OCI-LY7 (cell line): ENCODE results near the gene REPIN1. TPM values are rescaled to one million over a fixed set of nuclear protein-coding genes. Genes with fewer than 3 reads are reported as not detected.

Experiments
- BruUV-seq: library from RNA; stranded (reverse); fragments of 400-500 nt; replicated peaks from 2 replicates; lab custom pipeline; 2021; lab: Mats Ljungman, UMichigan
- CTCF ChIA-PET: fragments of 300-600 bp; sonication (Branson Sonifier 250); formaldehyde crosslinking; loops from one replicate; lab custom pipeline; 2022; ENCODE audit warnings: antibody characterized with exemption; ENCODE audit not compliant: unreplicated experiment; lab: Charles Lee
- POLR2A ChIA-PET: fragments of 300-600 bp; sonication (Branson Sonifier 250); formaldehyde crosslinking; loops from one replicate; lab custom pipeline; 2022; ENCODE audit warnings: antibody characterized with exemption; lab: Charles Lee
- DNase-seq: peaks from one replicate; pipeline ENCODE4 v3.0.0-alpha.2; 2015; ENCODE audit warnings: low spot score
- H2AFZ ChIP-seq: fragments of 200-600 bp; sonication (generic), shearing (Covaris generic); 2 replicates; pipeline ENCODE4 v1.6.1; 2014; ENCODE audit warnings: mild to moderate bottlenecking, antibody characterized with exemption, low read length, moderate library complexity
- H3K27ac ChIP-seq: fragments of 200-600 bp; sonication (generic); 2 replicates; pipeline ENCODE4 v1.5.1; 2014; ENCODE audit warnings: mixed run types, low read depth, mild to moderate bottlenecking, moderate library complexity, low read length, inconsistent platforms; ENCODE audit not compliant: poor library complexity, severe bottlenecking
- H3K36me3 ChIP-seq: fragments of 200-600 bp; sonication (generic); 2 replicates; pipeline ENCODE4 v1.6.1; 2014; ENCODE audit warnings: mild to moderate bottlenecking, antibody characterized with exemption, low read length, moderate library complexity, mixed read lengths; ENCODE audit not compliant: insufficient read depth
- H3K4me1 ChIP-seq: fragments of 200-600 bp; sonication (generic); 2 replicates; pipeline ENCODE4 v1.5.1; 2014; ENCODE audit warnings: mild to moderate bottlenecking, low read length; ENCODE audit not compliant: insufficient read depth, poor library complexity, severe bottlenecking
- H3K4me2 ChIP-seq: fragments of 200-600 bp; sonication (generic); 2 replicates; pipeline ENCODE4 v1.6.1; 2014; ENCODE audit warnings: mild to moderate bottlenecking, low read length
- H3K4me3 ChIP-seq: fragments of 200-600 bp; sonication (generic); 2 replicates; pipeline ENCODE4 v1.5.1; 2014; ENCODE audit warnings: mild to moderate bottlenecking, low read depth, low read length; ENCODE audit not compliant: poor library complexity, severe bottlenecking
- H3K79me2 ChIP-seq: fragments of 200-600 bp; sonication (generic); 2 replicates; pipeline ENCODE4 v1.6.1; 2016; ENCODE audit warnings: low read depth, mild to moderate bottlenecking, low read length, moderate library complexity, mixed read lengths; ENCODE audit not compliant: insufficient read depth
- H3K9me2 ChIP-seq: fragments of 200-600 bp; sonication (generic); 2 replicates; pipeline ENCODE4 v1.6.1; 2016; ENCODE audit warnings: mild to moderate bottlenecking, low read length, mixed read lengths; ENCODE audit not compliant: insufficient read depth
- H3K9me3 ChIP-seq: fragments of 200-600 bp; sonication (generic); 2 replicates; pipeline ENCODE4 v1.6.1; 2014; ENCODE audit warnings: mild to moderate bottlenecking, mixed run types, low read length, mixed read lengths
- H4K20me1 ChIP-seq: fragments of 200-600 bp; sonication (generic); 2 replicates; pipeline ENCODE4 v1.6.1; 2014; ENCODE audit warnings: mild to moderate bottlenecking, antibody characterized with exemption, low read length, moderate library complexity, mixed read lengths; ENCODE audit not compliant: insufficient read depth
- EZH2phosphoT487 ChIP-seq: fragments of 200-600 bp; sonication (generic); IDR thresholded peaks from 2 replicates; pipeline ENCODE4 v1.6.1; 2018; ENCODE audit warnings: low read depth, borderline replicate concordance, mild to moderate bottlenecking, mixed run types, antibody characterized with exemption, low read length, moderate library complexity, mixed read lengths
- intact Hi-C: fragments of 100-400 bp; cut with micrococcal nuclease; formaldehyde crosslinking; loops from one replicate; pipeline ENCODE4 v1.10.0; 2022; ENCODE audit not compliant: unreplicated experiment
- total RNA-seq, 2 experiments: library from RNA; depleted of rRNA in 1 of 2; stranded (reverse); fragments of >200 nt in 1 of 2; shearing (Covaris generic) in 1 of 2; gene quantifications; 2 replicates each; pipeline ENCODE4 v1.2.3, GENCODE V29; 2014 to 2022
- TF ChIP-seq, protein P1 (sequence below): fragments of 200-600 bp; sonication (generic); conservative IDR thresholded peaks from 2 replicates; pipeline ENCODE4 v1.5.1; 2014; ENCODE audit warnings: mild to moderate bottlenecking, antibody characterized with exemption, low read length, moderate library complexity, mixed read lengths

Gene REPIN1
- total RNA-seq, 2 experiments from 2014 or later: 19.0 to 46.2 TPM

DNA sequence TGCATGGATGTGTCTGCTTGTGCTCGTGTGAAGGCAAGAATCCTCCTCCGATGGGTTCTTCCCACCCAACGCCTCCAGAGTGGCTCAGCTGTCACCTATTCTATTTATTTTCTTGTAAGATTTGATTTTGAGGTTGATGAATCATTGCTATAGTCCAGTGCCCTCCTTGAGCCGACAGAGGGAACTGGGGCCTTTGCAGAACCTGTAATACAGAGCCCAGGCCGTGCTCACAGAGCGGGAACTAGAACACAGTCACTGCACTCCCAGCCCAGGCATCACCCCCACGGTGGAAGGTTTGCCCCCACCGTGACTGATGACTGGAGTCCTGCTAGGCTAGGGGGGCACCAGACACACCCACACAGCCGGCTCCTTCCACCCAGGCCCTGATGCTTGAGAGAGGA lies 29.2 kb upstream of the REPIN1 start:
- no peak for TF ChIP-seq EZH2phosphoT487
- TF ChIP-seq, protein P1, sequence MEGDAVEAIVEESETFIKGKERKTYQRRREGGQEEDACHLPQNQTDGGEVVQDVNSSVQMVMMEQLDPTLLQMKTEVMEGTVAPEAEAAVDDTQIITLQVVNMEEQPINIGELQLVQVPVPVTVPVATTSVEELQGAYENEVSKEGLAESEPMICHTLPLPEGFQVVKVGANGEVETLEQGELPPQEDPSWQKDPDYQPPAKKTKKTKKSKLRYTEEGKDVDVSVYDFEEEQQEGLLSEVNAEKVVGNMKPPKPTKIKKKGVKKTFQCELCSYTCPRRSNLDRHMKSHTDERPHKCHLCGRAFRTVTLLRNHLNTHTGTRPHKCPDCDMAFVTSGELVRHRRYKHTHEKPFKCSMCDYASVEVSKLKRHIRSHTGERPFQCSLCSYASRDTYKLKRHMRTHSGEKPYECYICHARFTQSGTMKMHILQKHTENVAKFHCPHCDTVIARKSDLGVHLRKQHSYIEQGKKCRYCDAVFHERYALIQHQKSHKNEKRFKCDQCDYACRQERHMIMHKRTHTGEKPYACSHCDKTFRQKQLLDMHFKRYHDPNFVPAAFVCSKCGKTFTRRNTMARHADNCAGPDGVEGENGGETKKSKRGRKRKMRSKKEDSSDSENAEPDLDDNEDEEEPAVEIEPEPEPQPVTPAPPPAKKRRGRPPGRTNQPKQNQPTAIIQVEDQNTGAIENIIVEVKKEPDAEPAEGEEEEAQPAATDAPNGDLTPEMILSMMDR: no peak
- no peaks in the 10 kb centered on the region for H4K20me1 ChIP-seq
- no peaks in the 10 kb centered on the region for H3K4me1 ChIP-seq
- no peak overlapping the region for H2AFZ ChIP-seq
- H3K9me3 ChIP-seq: peaks cover 8% of the 10 kb centered on the region; the same call in 1 of the 2 replicates
- intact Hi-C loops: no loop called here
- no peak overlapping the region for H3K4me3 ChIP-seq
- no peak for DNase-seq
- CTCF ChIA-PET: no interaction called here
- BruUV-seq: no TSS peak
- H3K4me2 ChIP-seq: no peak overlapping the region
- H3K36me3 ChIP-seq: no peaks in the 10 kb centered on the region
- no peaks in the 10 kb centered on the region for H3K79me2 ChIP-seq
- POLR2A ChIA-PET: no interaction called here
- H3K9me2 ChIP-seq: no peaks in the 10 kb centered on the region
- H3K27ac ChIP-seq: no peak overlapping the region

DNA sequence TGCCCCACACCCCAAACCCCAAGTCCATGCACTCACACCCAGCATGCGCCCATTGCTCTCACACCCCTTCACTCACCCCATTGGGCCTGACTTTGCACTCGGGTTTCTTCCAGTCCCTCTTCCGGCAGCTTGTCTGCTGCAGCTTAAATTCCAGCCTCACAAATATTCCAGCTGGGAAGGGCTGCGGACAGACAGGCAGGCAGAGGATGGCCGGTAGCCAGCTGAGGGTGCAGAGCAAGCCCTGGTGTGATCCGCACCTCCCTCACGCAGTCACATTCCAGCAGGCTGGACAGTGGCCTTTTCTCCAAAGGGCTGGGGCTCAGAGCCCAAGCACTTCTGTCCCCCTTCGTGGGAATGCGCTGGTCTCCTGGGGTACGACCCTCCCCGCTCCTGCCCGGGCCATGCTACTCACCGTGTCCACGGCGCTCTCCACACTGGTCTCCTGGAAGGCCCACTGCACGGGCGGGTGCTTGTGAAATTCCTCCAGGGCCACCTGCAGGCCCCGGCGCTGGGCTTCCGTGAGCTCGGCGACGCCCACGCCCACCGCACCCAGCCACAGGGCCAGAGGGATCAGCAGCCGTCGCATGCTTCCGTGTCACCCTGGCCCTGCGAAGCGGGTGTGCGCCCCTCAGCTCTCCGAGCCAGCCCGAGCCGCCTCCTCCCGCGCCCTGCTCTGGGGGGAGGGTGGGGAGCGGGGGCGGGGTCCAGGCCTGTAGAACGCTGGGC lies 28.4 kb upstream of the REPIN1 start:
- no peaks in the 10 kb centered on the region for H3K9me2 ChIP-seq
- POLR2A ChIA-PET: no interaction called here
- H3K9me3 ChIP-seq: peaks cover 8% of the 10 kb centered on the region; the same call in 1 of the 2 replicates
- H4K20me1 ChIP-seq: no peaks in the 10 kb centered on the region
- intact Hi-C loops: no loop called here
- H3K4me3 ChIP-seq: no peak overlapping the region
- CTCF ChIA-PET: no interaction called here
- no peak overlapping the region for H3K27ac ChIP-seq
- DNase-seq: no peak
- BruUV-seq: no TSS peak
- H3K4me1 ChIP-seq: no peaks in the 10 kb centered on the region
- H3K79me2 ChIP-seq: no peaks in the 10 kb centered on the region
- H3K4me2 ChIP-seq: no peak overlapping the region
- TF ChIP-seq, protein P1: no peak
- no peak for TF ChIP-seq EZH2phosphoT487
- no peaks in the 10 kb centered on the region for H3K36me3 ChIP-seq
- H2AFZ ChIP-seq: no peak overlapping the region

GRCh38 chr7:150340875-150341262 lies 27.8 kb upstream of the REPIN1 start:
- Histone ChIP-seq H3K9me3 (peaks cover 8% of the 10 kb centered on the region; the same call in 1 of the 2 replicates), H2AFZ (no peak overlapping the region), H4K20me1 (no peaks in the 10 kb centered on the region), H3K79me2 (no peaks in the 10 kb centered on the region), H3K36me3 (no peaks in the 10 kb centered on the region), H3K4me2 (no peak overlapping the region), H3K27ac (no peak overlapping the region), H3K4me1 (no peaks in the 10 kb centered on the region), H3K9me2 (no peaks in the 10 kb centered on the region), H3K4me3 (no peak overlapping the region)
- no peak for TF ChIP-seq EZH2phosphoT487
- TF ChIP-seq, protein P1: no peak
- no peak for DNase-seq
- BruUV-seq: no TSS peak
- intact Hi-C loops: no loop called here
- ChIA-PET POLR2A (no interaction called here), CTCF (no interaction called here)
